Ishikawa (cell line): Measurements from ENCODE around the gene FAM47C.

Experiments used
- CEBPB ChIP-seq: IDR thresholded peaks from 2 replicates; pipeline ENCODE4 v1.6.1; 2012
- CREB1 ChIP-seq: IDR thresholded peaks from 2 replicates; pipeline ENCODE4 v1.6.1; 2012; ENCODE audit warnings: low read depth
- EGR1 ChIP-seq: IDR thresholded peaks from 2 replicates; pipeline ENCODE4 v1.6.1; 2012
- EP300 ChIP-seq: IDR thresholded peaks from 2 replicates; pipeline ENCODE4 v1.6.1; 2012; ENCODE audit warnings: borderline replicate concordance
- FOXM1 ChIP-seq: IDR thresholded peaks from 2 replicates; pipeline ENCODE4 v1.6.1; 2012; ENCODE audit warnings: low read depth, borderline replicate concordance
- MAX ChIP-seq: IDR thresholded peaks from 2 replicates; pipeline ENCODE4 v1.6.1; 2012
- NFIC ChIP-seq: IDR thresholded peaks from 2 replicates; pipeline ENCODE4 v1.6.1; 2012
- RAD21 ChIP-seq: IDR thresholded peaks from 2 replicates; pipeline ENCODE4 v1.6.1; 2012; ENCODE audit warnings: low read depth
- REST ChIP-seq: IDR thresholded peaks from 2 replicates; pipeline ENCODE4 v1.6.1; 2012; ENCODE audit warnings: low read depth, mild to moderate bottlenecking
- TAF1 ChIP-seq: IDR thresholded peaks from 2 replicates; pipeline ENCODE4 v1.6.1; 2012; ENCODE audit warnings: low read depth, mild to moderate bottlenecking
- TCF12 ChIP-seq: IDR thresholded peaks from 2 replicates; pipeline ENCODE4 v1.6.1; 2012; ENCODE audit warnings: low read depth
- TEAD4 ChIP-seq: IDR thresholded peaks from 2 replicates; pipeline ENCODE4 v1.6.1; 2012
- USF1 ChIP-seq: IDR thresholded peaks from 2 replicates; pipeline ENCODE4 v1.6.1; 2012
- YY1 ChIP-seq: IDR thresholded peaks from 2 replicates; pipeline ENCODE4 v1.6.1; 2012; ENCODE audit warnings: low read depth
- ZBTB7A ChIP-seq: IDR thresholded peaks from 2 replicates; pipeline ENCODE4 v1.6.1; 2012; ENCODE audit warnings: low read depth

The FAM47C gene

GRCh38 chrX:36985416-36986209 lies 22.6 kb upstream of the FAM47C start:
- TF ChIP-seq MAX: peak; percentile 39; the same call in 1 of the 2 replicates
- peak; percentile 41 for TF ChIP-seq RAD21

DNA sequence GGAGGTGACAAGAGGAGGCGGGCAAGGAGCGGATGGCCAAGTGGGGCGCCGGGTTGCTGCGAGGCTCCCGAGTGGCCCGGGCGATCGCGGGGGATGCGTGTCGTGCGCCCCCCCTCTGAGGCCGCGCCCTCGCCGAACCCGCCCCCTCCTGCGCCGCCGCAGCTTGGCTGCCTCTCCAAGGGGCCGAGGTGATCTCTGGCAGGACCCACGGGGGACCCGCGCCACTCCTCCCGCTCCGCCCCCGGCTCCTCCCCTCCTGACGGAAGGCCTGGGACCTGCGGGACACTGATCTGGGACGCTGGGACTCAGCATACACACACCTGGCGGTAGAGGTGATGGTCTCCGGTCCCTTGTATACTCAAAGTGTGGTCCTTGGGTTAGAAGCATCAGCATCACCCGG lies 21.9 kb upstream of the FAM47C start:
- no peak for TF ChIP-seq CREB1
- TF ChIP-seq MAX: no peak
- TF ChIP-seq NFIC: no peak
- TF ChIP-seq EGR1: no peak
- TF ChIP-seq CEBPB: no peak
- no peak for TF ChIP-seq ZBTB7A
- no peak for TF ChIP-seq TCF12
- TF ChIP-seq YY1: no peak
- TF ChIP-seq REST: no peak
- no peak for TF ChIP-seq TEAD4

GRCh38 chrX:37000140-37000539 lies 8.0 kb upstream of the FAM47C start:
- TF ChIP-seq YY1 (no peak), CEBPB (no peak), REST (no peak), FOXM1 (no peak)

DNA sequence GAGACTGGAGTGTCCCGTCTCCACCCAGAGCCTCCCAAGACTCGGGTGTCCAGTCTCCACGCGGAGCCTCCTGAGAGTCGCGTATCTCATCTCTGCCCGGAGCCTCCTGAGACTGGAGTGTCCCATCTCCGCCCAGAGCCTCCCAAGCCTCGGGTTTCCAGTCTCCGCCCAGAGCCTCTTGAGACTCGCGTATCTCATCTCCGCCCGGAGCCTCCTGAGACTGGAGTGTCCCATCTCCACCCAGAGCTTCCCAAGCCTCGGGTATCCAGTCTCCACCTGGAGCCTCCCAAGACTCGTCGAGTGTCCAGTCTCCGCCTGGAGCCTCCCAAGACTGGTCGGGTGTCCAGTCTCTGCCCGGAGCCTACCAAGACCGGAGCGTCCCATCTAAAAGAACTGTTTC lies 2.3 kb downstream of the FAM47C start:
- TF ChIP-seq MAX (no peak), TEAD4 (no peak), TCF12 (no peak), CEBPB (no peak), RAD21 (no peak), NFIC (no peak), REST (no peak), ZBTB7A (no peak), TAF1 (no peak), CREB1 (no peak), EP300 (no peak), YY1 (no peak), FOXM1 (no peak), EGR1 (no peak), USF1 (no peak)

DNA sequence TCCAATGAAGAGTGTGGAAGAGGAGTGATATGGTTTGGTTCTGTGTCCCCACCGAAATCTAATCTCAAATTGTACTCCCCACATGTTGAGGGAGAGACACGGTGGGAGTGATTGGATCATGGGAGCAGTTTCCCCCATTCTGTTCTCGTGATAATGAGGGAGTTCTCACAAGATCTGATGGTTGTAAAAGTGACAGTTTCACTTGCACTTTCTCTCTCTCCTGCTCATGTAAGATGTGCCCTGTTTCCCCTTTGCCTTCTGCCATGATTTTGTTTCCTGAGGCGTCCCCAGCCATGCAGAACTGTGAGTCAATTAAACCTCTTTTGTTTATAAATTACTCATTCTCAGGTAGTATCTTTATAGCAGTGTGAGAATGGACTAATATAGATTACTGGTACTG lies 39.6 kb downstream of the FAM47C start:
- TF ChIP-seq TEAD4 (no peak), EP300 (no peak), TAF1 (no peak), NFIC (no peak), USF1 (no peak)
